ENCODE results near the gene HIVEP1. TPM values are rescaled to one million over a fixed set of nuclear protein-coding genes. Genes with fewer than 3 reads are reported as not detected.

HIVEP1 gene
- total and polyA plus RNA-seq, 12 donors: 3.4 to 20.9 (median 13.3) TPM

DNA sequence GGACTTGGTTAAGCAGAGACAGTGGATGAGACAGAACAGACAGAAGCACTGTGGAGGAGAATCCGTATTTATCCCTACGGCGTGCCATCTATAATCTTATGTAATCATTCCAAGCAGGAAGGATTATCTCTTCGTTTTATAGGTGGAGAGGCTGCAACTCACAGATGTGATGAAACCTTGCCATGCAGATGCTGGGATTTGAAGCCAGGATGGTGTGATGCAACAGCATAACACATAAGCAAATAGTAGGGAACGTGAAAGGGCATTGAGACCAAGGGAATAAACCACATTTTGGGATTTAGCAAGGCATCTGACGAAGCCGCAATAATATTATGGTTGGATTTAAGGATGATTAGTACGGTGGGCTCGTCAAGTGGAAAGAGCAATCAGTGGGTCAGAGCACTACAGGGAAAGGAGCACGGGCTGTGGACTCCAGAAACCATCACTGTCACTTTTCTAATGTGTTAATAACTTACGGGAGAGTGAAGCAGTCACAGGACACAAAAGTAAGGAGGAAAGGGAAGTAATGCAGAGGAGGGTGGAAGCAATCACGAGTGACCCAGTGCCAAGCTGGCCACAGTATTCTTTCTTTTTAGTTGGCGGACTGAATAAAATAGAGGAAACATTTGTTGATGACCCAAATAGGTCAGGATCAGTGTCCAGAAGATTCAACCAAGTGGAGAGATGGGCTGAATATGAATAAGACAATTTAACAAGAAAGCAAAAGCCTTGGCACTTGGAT lies 158.4 kb downstream of the HIVEP1 start:
- Histone ChIP-seq H3K9me3 (no peaks in the 10 kb centered on the region), H3K27me3 (no peaks in the 10 kb centered on the region), H3K36me3 (peaks cover 0 to 3% (median 0%) of the 10 kb centered on the region in 9 donors), H3K4me3 (no peak overlapping the region), H3K4me1 (no peaks in the 10 kb centered on the region), H3K27ac (no peak overlapping the region)
- intact Hi-C loops (cut with DNase I): no loop called here
- DNase-seq: no peak
- 84 to 85% methylated on average over 13 of the region's 13 CpGs for WGBS, 2 donors
- TF ChIP-seq, protein P1, sequence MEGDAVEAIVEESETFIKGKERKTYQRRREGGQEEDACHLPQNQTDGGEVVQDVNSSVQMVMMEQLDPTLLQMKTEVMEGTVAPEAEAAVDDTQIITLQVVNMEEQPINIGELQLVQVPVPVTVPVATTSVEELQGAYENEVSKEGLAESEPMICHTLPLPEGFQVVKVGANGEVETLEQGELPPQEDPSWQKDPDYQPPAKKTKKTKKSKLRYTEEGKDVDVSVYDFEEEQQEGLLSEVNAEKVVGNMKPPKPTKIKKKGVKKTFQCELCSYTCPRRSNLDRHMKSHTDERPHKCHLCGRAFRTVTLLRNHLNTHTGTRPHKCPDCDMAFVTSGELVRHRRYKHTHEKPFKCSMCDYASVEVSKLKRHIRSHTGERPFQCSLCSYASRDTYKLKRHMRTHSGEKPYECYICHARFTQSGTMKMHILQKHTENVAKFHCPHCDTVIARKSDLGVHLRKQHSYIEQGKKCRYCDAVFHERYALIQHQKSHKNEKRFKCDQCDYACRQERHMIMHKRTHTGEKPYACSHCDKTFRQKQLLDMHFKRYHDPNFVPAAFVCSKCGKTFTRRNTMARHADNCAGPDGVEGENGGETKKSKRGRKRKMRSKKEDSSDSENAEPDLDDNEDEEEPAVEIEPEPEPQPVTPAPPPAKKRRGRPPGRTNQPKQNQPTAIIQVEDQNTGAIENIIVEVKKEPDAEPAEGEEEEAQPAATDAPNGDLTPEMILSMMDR (IDR thresholded peaks at IDR 0.05): no peak
- no peak for ATAC-seq

DNA sequence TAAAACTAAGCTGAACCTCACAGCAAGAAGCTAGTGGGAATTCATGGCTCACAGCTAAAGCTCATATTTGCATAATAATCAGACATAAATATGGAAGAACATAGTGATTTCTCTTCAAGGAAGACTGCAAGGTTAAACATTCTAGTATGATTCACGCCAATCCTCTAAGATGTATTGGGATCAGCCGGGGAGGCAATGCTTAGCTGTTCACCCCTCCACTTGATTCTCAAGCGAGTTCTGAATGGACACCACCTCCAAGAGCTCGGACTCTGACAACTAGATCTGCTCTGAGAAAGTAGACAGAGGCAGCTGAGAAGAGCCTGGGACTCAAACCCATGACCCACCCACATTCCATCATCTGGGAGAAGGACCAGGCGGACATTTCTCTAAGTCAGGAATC lies 159.6 kb downstream of the HIVEP1 start:
- intact Hi-C loops (cut with DNase I): no loop called here
- Histone ChIP-seq H3K27ac (no peak overlapping the region), H3K9me3 (peaks cover 0 to 2% (median 0%) of the 10 kb centered on the region in 11 donors), H3K36me3 (no peaks in the 10 kb centered on the region), H3K4me1 (no peaks in the 10 kb centered on the region), H3K27me3 (no peaks in the 10 kb centered on the region), H3K4me3 (no peak overlapping the region)
- 97 to 98% methylated on average over 5 of the region's 5 CpGs for WGBS, 2 donors
- no peak for DNase-seq
- ATAC-seq: no peak
- TF ChIP-seq, protein P1 (IDR thresholded peaks at IDR 0.05): no peak

DNA sequence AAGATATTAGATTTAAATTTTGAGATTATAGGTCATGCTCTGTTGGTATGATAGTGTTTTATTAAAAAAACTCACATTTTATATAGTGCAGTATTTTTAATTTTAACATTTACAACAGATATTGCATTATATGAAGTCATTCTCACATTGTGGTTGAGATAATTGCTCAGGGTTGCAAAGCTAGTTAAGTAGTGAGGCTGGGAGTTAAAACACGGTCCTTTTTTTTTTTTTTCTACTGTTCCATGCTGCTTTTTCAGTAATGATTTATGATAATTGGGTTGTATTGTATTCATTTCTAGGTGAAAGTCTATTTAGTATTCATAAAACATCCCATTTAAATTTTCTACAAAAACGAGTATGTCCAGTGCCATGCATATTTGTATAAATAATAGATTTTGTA lies 160.5 kb downstream of the HIVEP1 start:
- no peaks in the 10 kb centered on the region for H3K27me3 ChIP-seq
- no peak for ATAC-seq
- no peaks in the 10 kb centered on the region for H3K36me3 ChIP-seq
- WGBS, 2 donors: 59 to 62% methylated on average over 2 of the region's 2 CpGs
- TF ChIP-seq, protein P1 (IDR thresholded peaks at IDR 0.05): no peak
- H3K4me3 ChIP-seq: no peak overlapping the region
- no peaks in the 10 kb centered on the region for H3K4me1 ChIP-seq
- H3K27ac ChIP-seq: no peak overlapping the region
- H3K9me3 ChIP-seq: peaks cover 0 to 5% (median 0%) of the 10 kb centered on the region in 11 donors
- no peak for DNase-seq
- intact Hi-C loops (cut with DNase I): no loop called here

DNA sequence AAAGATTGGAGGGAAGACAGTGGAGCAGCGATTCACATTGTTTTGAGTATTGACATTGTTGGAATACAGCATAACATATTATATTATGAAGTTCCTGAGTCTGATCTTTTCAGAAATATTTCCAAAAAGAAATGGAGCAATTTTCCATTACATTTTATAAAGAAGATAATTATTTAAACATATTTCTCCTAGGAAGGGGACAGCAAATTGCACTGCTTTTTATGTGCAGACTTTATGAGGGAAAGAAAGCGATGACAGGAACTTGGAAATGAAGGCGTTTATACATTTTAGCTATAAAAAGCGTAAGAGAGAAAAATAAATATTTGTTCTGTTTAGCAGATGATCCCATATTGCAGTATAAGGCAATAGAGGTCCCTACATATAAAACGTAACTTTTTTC lies 161.1 kb downstream of the HIVEP1 start:
- H3K27me3 ChIP-seq: no peaks in the 10 kb centered on the region
- WGBS, 2 donors: 73 to 75% methylated on average over 5 of the region's 5 CpGs
- intact Hi-C loops (cut with DNase I): no loop called here
- H3K4me3 ChIP-seq: no peak overlapping the region
- no peak for DNase-seq
- H3K9me3 ChIP-seq: peaks cover 0 to 5% (median 0%) of the 10 kb centered on the region in 11 donors
- no peak overlapping the region for H3K27ac ChIP-seq
- no peak for ATAC-seq
- no peaks in the 10 kb centered on the region for H3K36me3 ChIP-seq
- TF ChIP-seq, protein P1 (IDR thresholded peaks at IDR 0.05): no peak
- H3K4me1 ChIP-seq: no peaks in the 10 kb centered on the region

Measured in heart right ventricle (tissue), 16 donors.